GM12878 (cell line): ENCODE data around the gene SLC9C1. TPM values are rescaled to one million over a fixed set of nuclear protein-coding genes. Genes with fewer than 3 reads are reported as not detected.
A peak's percentile ranks its signal among the peaks of the same experiment; 100 is the strongest.

Source experiments
- ATAC-seq: fragments of 200-7000 bp; cut with Tn5 transposase; 3 replicates; pipeline ENCODE4 v1.9.1; 2020; ENCODE audit warnings: mild to moderate bottlenecking, moderate library complexity
- BruUV-seq: library from RNA; stranded (reverse); fragments of 400-500 nt; replicated peaks from 2 replicates; lab custom pipeline; 2021; lab: Mats Ljungman, UMichigan
- CTCF ChIA-PET: fragments of 300-600 bp; sonication (Branson Sonifier 250); formaldehyde crosslinking; extraction: SDS; loops from one replicate; lab custom pipeline; 2021; ENCODE audit warnings: inconsistent platforms; lab: Yijun Ruan, JAX
- POLR2A ChIA-PET: fragments of 350-600 bp; formaldehyde crosslinking; extraction: SDS; loops from one replicate; lab custom pipeline; 2021; ENCODE audit warnings: inconsistent platforms; lab: Charles Lee
- RAD21 ChIA-PET: fragments of 300-600 bp; sonication (Branson Sonifier 250); formaldehyde crosslinking; loops from one replicate; lab custom pipeline; 2023; ENCODE audit warnings: antibody characterized with exemption; ENCODE audit not compliant: unreplicated experiment; lab: Charles Lee
- SMC1A ChIA-PET: fragments of 300-600 bp; sonication (Branson Sonifier 250); formaldehyde crosslinking; loops from one replicate; lab custom pipeline; 2023; ENCODE audit not compliant: unreplicated experiment, uncharacterized antibody; lab: Charles Lee
- DNase-seq: peaks from one replicate; pipeline ENCODE4 v3.0.0-alpha.2; 2011; ENCODE audit warnings: low read depth, low spot score
- FAIRE-seq: peaks from 3 replicates; lab custom pipeline; 2011; peaks lifted over from hg19 to GRCh38; lab: Jason Lieb, UNC
- H2AFZ ChIP-seq: 2 replicates; pipeline ENCODE4 v1.6.0; 2011; ENCODE audit warnings: low read depth, low read length, control low read depth; ENCODE audit not compliant: control insufficient read depth
- H3K27ac ChIP-seq: 2 replicates; pipeline ENCODE4 v1.5.1; 2011; ENCODE audit warnings: control low read depth; ENCODE audit not compliant: control insufficient read depth, insufficient read depth
- H3K27me3 ChIP-seq, 2 experiments: replicated peaks in 1 of 2; 2 replicates each; pipeline versions ENCODE4 v1.6.0 to v1.6.1; 2011; ENCODE audit warnings: low read length in 1 of 2; ENCODE audit not compliant: control insufficient read depth in 2 of 2, insufficient read depth in 2 of 2
- H3K36me3 ChIP-seq, 2 experiments: 2 replicates each; pipeline ENCODE4 v1.5.1; 2011; ENCODE audit warnings: low read length in 1 of 2; ENCODE audit not compliant: control insufficient read depth in 2 of 2, insufficient read depth in 2 of 2
- H3K4me1 ChIP-seq: 2 replicates; pipeline ENCODE4 v1.6.1; 2011; ENCODE audit warnings: mild to moderate bottlenecking, low read length, moderate library complexity, mixed read lengths; ENCODE audit not compliant: control insufficient read depth, insufficient read depth
- H3K4me2 ChIP-seq: 2 replicates; pipeline ENCODE4 v1.6.0; 2011; ENCODE audit warnings: control low read depth; ENCODE audit not compliant: control insufficient read depth, insufficient read depth
- H3K4me3 ChIP-seq: fragments of 200-600 bp; sonication (generic); 2 replicates; pipeline ENCODE4 v1.5.1; 2016
- H3K79me2 ChIP-seq: 2 replicates; pipeline ENCODE4 v1.6.0; 2011; ENCODE audit warnings: low read length; ENCODE audit not compliant: control insufficient read depth, insufficient read depth
- H3K9ac ChIP-seq: 2 replicates; pipeline ENCODE4 v1.8.0; 2011; ENCODE audit warnings: low read length, control low read depth, mixed read lengths; ENCODE audit not compliant: control insufficient read depth, insufficient read depth
- H3K9me3 ChIP-seq: replicated peaks from 3 replicates; pipeline ENCODE4 v1.5.1; 2011; ENCODE audit warnings: mild to moderate bottlenecking, low read length; ENCODE audit not compliant: control insufficient read depth, insufficient read depth
- H4K20me1 ChIP-seq: 2 replicates; pipeline ENCODE4 v1.6.0; 2011; ENCODE audit not compliant: control insufficient read depth, insufficient read depth
- CBX5 ChIP-seq: sonication (generic); IDR thresholded peaks from 2 replicates; pipeline ENCODE4 v1.6.1; 2016; ENCODE audit warnings: low read depth, moderate library complexity, mild to moderate bottlenecking, inconsistent platforms
- CREB1 ChIP-seq: IDR thresholded peaks from 2 replicates; pipeline ENCODE4 v1.6.1; 2012; ENCODE audit warnings: low read depth, mild to moderate bottlenecking, inconsistent platforms
- EGR1 ChIP-seq, 2 experiments: IDR thresholded peaks; 1 replicate in 1 of 2; 2 replicates in 1 of 2; pipeline ENCODE4 v1.6.1; 2011 to 2012; ENCODE audit warnings: low read depth in 2 of 2, low read length in 2 of 2, borderline replicate concordance in 1 of 2, mild to moderate bottlenecking in 1 of 2, moderate library complexity in 1 of 2
- MEF2A ChIP-seq: IDR thresholded peaks from 2 replicates; pipeline ENCODE4 v1.6.1; 2011; ENCODE audit warnings: low read depth, mild to moderate bottlenecking, low read length, moderate library complexity; ENCODE audit not compliant: insufficient read depth
- MYB ChIP-seq: fragments of 150-350 bp; IDR thresholded peaks from 2 replicates; pipeline ENCODE4 v1.6.1; 2014; ENCODE audit warnings: mild to moderate bottlenecking, low read depth, low read length, borderline replicate concordance
- RAD21 ChIP-seq: IDR thresholded peaks from 2 replicates; pipeline ENCODE4 v1.6.1; 2011; ENCODE audit warnings: mild to moderate bottlenecking, low read depth, low read length, moderate library complexity; ENCODE audit not compliant: insufficient read depth
- STAT1 ChIP-seq: fragments of 450-650 bp; conservative IDR thresholded peaks from 2 replicates; pipeline ENCODE4 v1.6.1; 2014; ENCODE audit warnings: antibody characterized with exemption, mild to moderate bottlenecking
- TCF7 ChIP-seq: IDR thresholded peaks from 2 replicates; pipeline ENCODE4 v1.6.1; 2014; ENCODE audit warnings: antibody characterized with exemption, borderline replicate concordance
- WGBS: methylation state at CpG from one replicate; pipeline ENCODE4 v1.1.6; 2016; ENCODE audit warnings: low lambda C conversion rate; ENCODE audit not compliant: insufficient replicate concordance, insufficient coverage; ENCODE audit errors: missing lambda C conversion rate; 5-methylcytosine and 5-hydroxymethylcytosine counted together
- in situ Hi-C: fragments of 300-500 bp; cut with MboI; formaldehyde crosslinking; loops from 9 replicates; pipeline ENCODE4 v1.14.3; 2018; ENCODE audit warnings: mixed read lengths
- intact Hi-C: fragments of 100-400 bp; cut with micrococcal nuclease; formaldehyde crosslinking; loops from one replicate; pipeline ENCODE4 v1.14.2; 2022; ENCODE audit not compliant: unreplicated experiment
- polyA plus RNA-seq, 11 experiments: library from polyadenylated mRNA; depleted of rRNA in 4 of 11; unstranded in 6 of 11; stranded (reverse) in 5 of 11; fragments of >200 nt; fragmentation: Nextera tagmentation in 4 of 11; fragmentation: Illumina TruSeq in 1 of 11; extraction: Ambion mirVana in 4 of 11; extraction: Trizol in 1 of 11; gene quantifications; 1 replicate in 1 of 11; 2 replicates in 10 of 11; pipeline versions ENCODE4 v1.2.1 to v1.2.3, GENCODE V29; 2011 to 2016; ENCODE audit warnings: inconsistent platforms in 2 of 11, missing spikeins in 2 of 11, low read depth in 1 of 11
- total RNA-seq, 4 experiments: library from RNA; depleted of rRNA in 3 of 4; stranded (reverse); fragments of >200 nt in 3 of 4; fragmentation: Illumina TruSeq in 1 of 4; extraction: Trizol in 1 of 4; gene quantifications; 2 replicates each; pipeline versions ENCODE4 v1.2.1 to v1.2.3, GENCODE V29; 2013 to 2021
- TF ChIP-seq, protein P1 (sequence below): fragments of 450-650 bp; formaldehyde crosslinking; IDR thresholded peaks from 2 replicates; pipeline ENCODE4 v1.4.0; 2020; ENCODE audit warnings: mild to moderate bottlenecking, moderate library complexity

SLC9C1 gene
- total and polyA plus RNA-seq, 10 of the 15 experiments (the other 5 are each of a cell fraction or from before 2014, with no cell fraction given): not detected

DNA sequence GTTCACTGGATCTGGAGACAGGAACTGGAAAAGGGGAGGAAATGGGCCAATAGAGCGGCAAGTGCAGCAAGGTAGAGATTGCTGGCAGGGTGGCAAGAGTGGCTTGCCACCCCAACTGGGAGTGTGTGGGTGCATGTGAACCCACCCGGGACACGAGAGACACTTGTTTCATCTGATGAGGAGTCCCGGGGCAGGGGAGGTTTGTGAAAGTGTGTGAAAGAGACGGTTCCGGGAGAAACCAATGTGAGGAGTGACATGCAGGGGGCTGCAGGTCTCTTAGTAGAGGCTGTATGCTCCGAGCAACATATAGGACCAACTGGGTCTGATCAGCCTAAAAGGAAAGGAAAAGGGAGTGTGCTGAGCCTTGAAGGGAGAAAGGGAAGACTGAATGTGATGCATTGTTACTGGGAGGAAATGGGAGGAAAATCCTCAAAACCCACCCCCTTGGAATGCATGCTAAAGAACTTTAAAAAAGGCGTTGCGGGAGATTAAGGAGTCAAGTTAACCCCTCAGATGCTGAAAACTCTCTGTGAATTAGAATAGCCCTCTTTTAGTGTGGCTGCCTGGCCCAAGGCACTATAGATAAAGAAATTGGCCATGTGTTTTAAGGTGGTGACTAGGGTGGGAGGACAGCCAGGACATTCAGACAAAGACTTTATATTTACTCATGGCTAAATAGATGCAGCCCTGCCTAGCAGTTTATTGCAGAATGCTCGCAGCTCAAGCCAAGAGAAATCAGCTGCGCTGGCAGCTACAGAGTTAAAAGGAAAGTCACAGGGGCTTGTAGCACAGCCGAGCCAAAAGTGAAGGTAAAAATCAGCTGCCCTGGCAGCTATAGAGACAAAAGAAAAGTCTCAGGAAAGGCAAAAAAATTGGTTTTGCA is 9.1 kb upstream of the SLC9C1 start:
- Histone ChIP-seq H3K4me2 (peak overlapping the region; percentile 64), H3K27ac (peak overlapping the region; percentile 27; the same call in 1 of the 2 replicates)

DNA sequence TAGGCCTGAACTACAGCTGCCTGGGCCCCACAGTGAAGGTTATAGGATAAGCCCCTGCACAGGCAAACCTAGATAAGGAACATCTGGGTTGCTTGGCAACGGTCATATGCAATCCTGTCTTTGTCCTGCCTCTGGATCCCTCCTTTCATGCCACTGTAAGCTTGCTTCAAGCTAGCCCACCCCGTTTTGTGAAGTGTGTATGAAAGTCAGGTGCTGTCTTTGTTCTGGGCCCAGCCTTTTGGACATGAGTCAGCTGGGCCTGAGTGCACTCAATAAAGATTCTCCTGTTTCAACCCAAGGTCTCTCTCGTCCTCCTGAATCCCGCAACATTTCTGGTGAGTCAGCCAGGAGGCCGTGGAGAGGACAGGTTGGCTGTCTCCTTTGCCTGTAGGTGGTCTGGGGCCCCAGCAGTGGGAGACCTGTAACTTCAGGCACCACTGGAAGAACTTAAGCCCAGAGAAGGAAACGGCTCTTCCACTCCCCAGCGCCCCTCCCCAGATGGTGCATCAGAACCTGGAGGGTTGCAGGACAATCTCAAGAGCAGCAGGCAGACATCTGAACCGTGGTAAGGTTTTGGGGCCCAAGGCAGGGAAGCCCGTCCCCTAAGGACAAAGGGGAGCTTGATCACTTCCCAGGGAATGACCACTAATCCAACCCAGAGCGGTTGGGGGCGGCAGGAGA is 8.3 kb upstream of the SLC9C1 start:
- RAD21 ChIA-PET: no interaction called here
- H3K4me1 ChIP-seq: peaks cover 18% of the 10 kb centered on the region
- POLR2A ChIA-PET: interaction anchor here (1.5 kb wide), 1 partner anchor 191 kb away, joined by 3 read pairs; no protein-coding TSS in a partner anchor
- no peaks in the 10 kb centered on the region for H3K27me3 ChIP-seq
- SMC1A ChIA-PET: interaction anchor here (0.6 to 1.2 kb wide), 5 partner anchors 8 to 165 kb away, joined by 3 to 4 read pairs (median 3); partner anchors contain the start of gene SLC9C1
- H3K4me2 ChIP-seq: peak overlapping the region; percentile 11; the same call in 1 of the 2 replicates
- DNase-seq (no peak), FAIRE-seq (no peak), ATAC-seq (no peak)
- H3K4me3 ChIP-seq: no peak overlapping the region
- 67% methylated on average over 11 of the region's 11 CpGs for WGBS
- no peaks in the 10 kb centered on the region for H4K20me1 ChIP-seq
- H3K79me2 ChIP-seq: no peaks in the 10 kb centered on the region
- intact Hi-C loops: no loop called here
- BruUV-seq: no TSS peak
- CTCF ChIA-PET: interaction anchor here (1.2 to 3.6 kb wide), 3 partner anchors 9 to 191 kb away, joined by 3 to 39 read pairs (median 4); partner anchors contain the start of gene SLC9C1
- H3K9ac ChIP-seq: no peak overlapping the region
- peaks cover 1% of the 10 kb centered on the region; the same call in 1 of the 3 replicates for H3K9me3 ChIP-seq
- in situ Hi-C loops: no loop called here
- H2AFZ ChIP-seq: peak overlapping the region; percentile 42; the same call in 1 of the 2 replicates
- no peak overlapping the region for H3K27ac ChIP-seq
- no peaks in the 10 kb centered on the region for H3K36me3 ChIP-seq
- TF ChIP-seq EGR1 (IDR thresholded peaks at IDR 0.05; ENCODE audit: borderline replicate concordance in 1 of 2, low read depth in 2 of 2, low read length in 2 of 2) (no peak), MYB (no peak), STAT1 (no peak), CBX5 (no peak), TCF7 (no peak), CREB1 (no peak)
- TF ChIP-seq, protein P1, sequence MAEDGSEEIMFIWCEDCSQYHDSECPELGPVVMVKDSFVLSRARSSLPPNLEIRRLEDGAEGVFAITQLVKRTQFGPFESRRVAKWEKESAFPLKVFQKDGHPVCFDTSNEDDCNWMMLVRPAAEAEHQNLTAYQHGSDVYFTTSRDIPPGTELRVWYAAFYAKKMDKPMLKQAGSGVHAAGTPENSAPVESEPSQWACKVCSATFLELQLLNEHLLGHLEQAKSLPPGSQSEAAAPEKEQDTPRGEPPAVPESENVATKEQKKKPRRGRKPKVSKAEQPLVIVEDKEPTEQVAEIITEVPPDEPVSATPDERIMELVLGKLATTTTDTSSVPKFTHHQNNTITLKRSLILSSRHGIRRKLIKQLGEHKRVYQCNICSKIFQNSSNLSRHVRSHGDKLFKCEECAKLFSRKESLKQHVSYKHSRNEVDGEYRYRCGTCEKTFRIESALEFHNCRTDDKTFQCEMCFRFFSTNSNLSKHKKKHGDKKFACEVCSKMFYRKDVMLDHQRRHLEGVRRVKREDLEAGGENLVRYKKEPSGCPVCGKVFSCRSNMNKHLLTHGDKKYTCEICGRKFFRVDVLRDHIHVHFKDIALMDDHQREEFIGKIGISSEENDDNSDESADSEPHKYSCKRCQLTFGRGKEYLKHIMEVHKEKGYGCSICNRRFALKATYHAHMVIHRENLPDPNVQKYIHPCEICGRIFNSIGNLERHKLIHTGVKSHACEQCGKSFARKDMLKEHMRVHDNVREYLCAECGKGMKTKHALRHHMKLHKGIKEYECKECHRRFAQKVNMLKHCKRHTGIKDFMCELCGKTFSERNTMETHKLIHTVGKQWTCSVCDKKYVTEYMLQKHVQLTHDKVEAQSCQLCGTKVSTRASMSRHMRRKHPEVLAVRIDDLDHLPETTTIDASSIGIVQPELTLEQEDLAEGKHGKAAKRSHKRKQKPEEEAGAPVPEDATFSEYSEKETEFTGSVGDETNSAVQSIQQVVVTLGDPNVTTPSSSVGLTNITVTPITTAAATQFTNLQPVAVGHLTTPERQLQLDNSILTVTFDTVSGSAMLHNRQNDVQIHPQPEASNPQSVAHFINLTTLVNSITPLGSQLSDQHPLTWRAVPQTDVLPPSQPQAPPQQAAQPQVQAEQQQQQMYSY: no peak

More for the DNA sequence above, 9.1 kb upstream of the SLC9C1 start:
- Histone ChIP-seq H3K79me2 (no peaks in the 10 kb centered on the region), H3K9ac (peak overlapping the region; percentile 27), H2AFZ (peak overlapping the region; percentile 67), H3K27me3 (no peaks in the 10 kb centered on the region)
- in situ Hi-C loops: no loop called here
- no peak for FAIRE-seq
- TF ChIP-seq RAD21: 0 out of 2 replicates have a peak, but pooled peaks have one; percentile 1
- no peak for TF ChIP-seq MEF2A
- TF ChIP-seq, all 136 proteins: peak for 1
- Histone ChIP-seq H3K36me3 (no peaks in the 10 kb centered on the region), H3K4me3 (peak overlapping the region; percentile 50; the same call in 1 of the 2 replicates), H4K20me1 (no peaks in the 10 kb centered on the region), H3K4me1 (peaks cover 16% of the 10 kb centered on the region), H3K9me3 (peaks cover 1% of the 10 kb centered on the region; the same call in 1 of the 3 replicates)
- ChIA-PET RAD21 (interaction anchor here (1.1 to 1.6 kb wide), 4 partner anchors 10 to 30 kb away, joined by 4 to 8 read pairs (median 4); partner anchors contain the start of genes CD200 and SLC9C1), SMC1A (interaction anchor here (0.6 to 2.5 kb wide), 13 partner anchors 10 to 200 kb away, joined by 3 to 10 read pairs (median 3); no protein-coding TSS in a partner anchor), CTCF (interaction anchor here (1.2 to 3.6 kb wide), 4 partner anchors 10 to 230 kb away, joined by 3 to 39 read pairs (median 6); partner anchors contain the start of gene SLC9C1), POLR2A (interaction anchor here (0.7 to 1.5 kb wide), 2 partner anchors 13 to 191 kb away, joined by 3 read pairs; no protein-coding TSS in a partner anchor)
- intact Hi-C loops: no loop called here
- ATAC-seq (peak; percentile 66), DNase-seq (no peak)
- 26% methylated on average over 12 of the region's 12 CpGs for WGBS
- BruUV-seq: no TSS peak
